GM23338 (cell line): ENCODE results near the gene E4F1.

Experiments
- CTCF ChIP-seq, 2 experiments: fragments of 200-600 bp in 1 of 2; sonication (generic) in 1 of 2; conservative IDR thresholded peaks; 2 replicates each; pipeline versions ENCODE4 v1.5.1 to v1.6.1; 2016 to 2017; ENCODE audit warnings: antibody characterized with exemption in 2 of 2, low read depth in 2 of 2, mild to moderate bottlenecking in 2 of 2, moderate library complexity in 1 of 2
- ETS1 ChIP-seq: IDR thresholded peaks from 2 replicates; pipeline ENCODE4 v1.6.1; 2016; ENCODE audit warnings: antibody characterized with exemption
- EZH2 ChIP-seq: fragments of 200-600 bp; sonication (generic); IDR thresholded peaks from one replicate; pipeline ENCODE4 v1.8.0; 2017; ENCODE audit warnings: antibody characterized with exemption, mild to moderate bottlenecking, low read depth; ENCODE audit not compliant: unreplicated experiment
- EZH2phosphoT487 ChIP-seq: fragments of 200-600 bp; sonication (generic); IDR thresholded peaks from one replicate; pipeline ENCODE4 v1.8.1; 2018; ENCODE audit warnings: antibody characterized with exemption; ENCODE audit not compliant: unreplicated experiment
- JUNB ChIP-seq: IDR thresholded peaks from one replicate; pipeline ENCODE4 v1.6.1; 2016; ENCODE audit warnings: antibody characterized with exemption; ENCODE audit not compliant: unreplicated experiment
- POLR2AphosphoS5 ChIP-seq: IDR thresholded peaks from 2 replicates; pipeline ENCODE4 v1.6.1; 2016; ENCODE audit warnings: antibody characterized with exemption, low read depth
- REST ChIP-seq: IDR thresholded peaks from one replicate; pipeline ENCODE4 v1.6.1; 2018; ENCODE audit warnings: antibody characterized with exemption; ENCODE audit not compliant: unreplicated experiment
- ZNF462 ChIP-seq: fragments of 250-450 bp; sonication (Bioruptor Pico); IDR thresholded peaks from 2 replicates; pipeline ENCODE4 v1.5.0; 2020; ENCODE audit warnings: mild to moderate bottlenecking, moderate library complexity

- TF ChIP-seq CTCF (conservative IDR thresholded peaks at IDR 0.05; ENCODE audit: low read depth in 2 of 2) (no peak), POLR2AphosphoS5 (no peak), EZH2 (no peak), ETS1 (no peak), REST (no peak), EZH2phosphoT487 (no peak), ZNF462 (CRISPR knock-in tag) (no peak), JUNB (no peak)
These were observed 13.4 kb upstream of the E4F1 start for GRCh38 chr16:2210009-2210332.
